Measurements from ENCODE around the gene GPHN. TPM values are rescaled to one million over a fixed set of nuclear protein-coding genes. Genes with fewer than 3 reads are reported as not detected.

Gene GPHN
- total RNA-seq, 1 experiment from 2014 or later: 18.1 TPM

DNA sequence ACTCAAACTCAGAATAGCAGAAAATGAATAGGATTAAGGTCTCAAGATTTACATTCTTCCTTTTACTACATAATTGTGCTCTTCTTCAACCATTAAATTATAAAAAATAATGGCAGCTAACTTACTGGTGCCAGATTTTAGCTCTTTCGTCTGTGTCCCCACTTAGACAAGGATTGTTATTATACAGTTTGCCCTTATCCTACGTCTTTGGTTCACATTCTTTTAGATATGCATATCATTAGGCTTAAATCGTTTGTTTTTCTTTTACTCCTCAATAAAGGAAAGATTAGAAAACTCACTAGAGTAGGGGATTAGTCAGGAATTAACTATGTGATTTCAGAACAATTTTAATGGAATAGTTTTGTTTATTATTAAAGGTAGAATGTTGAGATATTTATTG lies 551.6 kb downstream of the GPHN start:
- ATAC-seq: no peak
- peaks cover 2% of the 10 kb centered on the region; the same call in 1 of the 2 replicates for H3K27me3 Mint-ChIP-seq (ENCODE audit: low read depth)
- H3K4me3 Mint-ChIP-seq: no peak overlapping the region
- no peak for TF ChIP-seq ZNF138 (CRISPR knock-in tag; conservative IDR thresholded peaks at IDR 0.05)
- TF ChIP-seq, protein P1, sequence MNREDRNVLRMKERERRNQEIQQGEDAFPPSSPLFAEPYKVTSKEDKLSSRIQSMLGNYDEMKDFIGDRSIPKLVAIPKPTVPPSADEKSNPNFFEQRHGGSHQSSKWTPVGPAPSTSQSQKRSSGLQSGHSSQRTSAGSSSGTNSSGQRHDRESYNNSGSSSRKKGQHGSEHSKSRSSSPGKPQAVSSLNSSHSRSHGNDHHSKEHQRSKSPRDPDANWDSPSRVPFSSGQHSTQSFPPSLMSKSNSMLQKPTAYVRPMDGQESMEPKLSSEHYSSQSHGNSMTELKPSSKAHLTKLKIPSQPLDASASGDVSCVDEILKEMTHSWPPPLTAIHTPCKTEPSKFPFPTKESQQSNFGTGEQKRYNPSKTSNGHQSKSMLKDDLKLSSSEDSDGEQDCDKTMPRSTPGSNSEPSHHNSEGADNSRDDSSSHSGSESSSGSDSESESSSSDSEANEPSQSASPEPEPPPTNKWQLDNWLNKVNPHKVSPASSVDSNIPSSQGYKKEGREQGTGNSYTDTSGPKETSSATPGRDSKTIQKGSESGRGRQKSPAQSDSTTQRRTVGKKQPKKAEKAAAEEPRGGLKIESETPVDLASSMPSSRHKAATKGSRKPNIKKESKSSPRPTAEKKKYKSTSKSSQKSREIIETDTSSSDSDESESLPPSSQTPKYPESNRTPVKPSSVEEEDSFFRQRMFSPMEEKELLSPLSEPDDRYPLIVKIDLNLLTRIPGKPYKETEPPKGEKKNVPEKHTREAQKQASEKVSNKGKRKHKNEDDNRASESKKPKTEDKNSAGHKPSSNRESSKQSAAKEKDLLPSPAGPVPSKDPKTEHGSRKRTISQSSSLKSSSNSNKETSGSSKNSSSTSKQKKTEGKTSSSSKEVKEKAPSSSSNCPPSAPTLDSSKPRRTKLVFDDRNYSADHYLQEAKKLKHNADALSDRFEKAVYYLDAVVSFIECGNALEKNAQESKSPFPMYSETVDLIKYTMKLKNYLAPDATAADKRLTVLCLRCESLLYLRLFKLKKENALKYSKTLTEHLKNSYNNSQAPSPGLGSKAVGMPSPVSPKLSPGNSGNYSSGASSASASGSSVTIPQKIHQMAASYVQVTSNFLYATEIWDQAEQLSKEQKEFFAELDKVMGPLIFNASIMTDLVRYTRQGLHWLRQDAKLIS (CRISPR knock-in tag; IDR thresholded peaks at IDR 0.05; ENCODE audit: borderline replicate concordance): no peak
- no peak for TF ChIP-seq NFE2L1 (CRISPR knock-in tag; IDR thresholded peaks at IDR 0.05)
- no peak for TF ChIP-seq ZNF219 (CRISPR knock-in tag; IDR thresholded peaks at IDR 0.05; ENCODE audit: borderline replicate concordance)
- no peak for TF ChIP-seq EMX1 (CRISPR knock-in tag; IDR thresholded peaks at IDR 0.05)
- no peak for TF ChIP-seq ZNF532 (CRISPR knock-in tag; IDR thresholded peaks at IDR 0.05; ENCODE audit: borderline replicate concordance)
- TF ChIP-seq, protein P2, sequence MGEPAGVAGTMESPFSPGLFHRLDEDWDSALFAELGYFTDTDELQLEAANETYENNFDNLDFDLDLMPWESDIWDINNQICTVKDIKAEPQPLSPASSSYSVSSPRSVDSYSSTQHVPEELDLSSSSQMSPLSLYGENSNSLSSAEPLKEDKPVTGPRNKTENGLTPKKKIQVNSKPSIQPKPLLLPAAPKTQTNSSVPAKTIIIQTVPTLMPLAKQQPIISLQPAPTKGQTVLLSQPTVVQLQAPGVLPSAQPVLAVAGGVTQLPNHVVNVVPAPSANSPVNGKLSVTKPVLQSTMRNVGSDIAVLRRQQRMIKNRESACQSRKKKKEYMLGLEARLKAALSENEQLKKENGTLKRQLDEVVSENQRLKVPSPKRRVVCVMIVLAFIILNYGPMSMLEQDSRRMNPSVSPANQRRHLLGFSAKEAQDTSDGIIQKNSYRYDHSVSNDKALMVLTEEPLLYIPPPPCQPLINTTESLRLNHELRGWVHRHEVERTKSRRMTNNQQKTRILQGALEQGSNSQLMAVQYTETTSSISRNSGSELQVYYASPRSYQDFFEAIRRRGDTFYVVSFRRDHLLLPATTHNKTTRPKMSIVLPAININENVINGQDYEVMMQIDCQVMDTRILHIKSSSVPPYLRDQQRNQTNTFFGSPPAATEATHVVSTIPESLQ (CRISPR knock-in tag; IDR thresholded peaks at IDR 0.05): no peak
- no peak for TF ChIP-seq GTF2I (CRISPR knock-in tag; conservative IDR thresholded peaks at IDR 0.05)
- TF ChIP-seq CTCF (IDR thresholded peaks at IDR 0.05): no peak
- H3K4me1 Mint-ChIP-seq: no peaks in the 10 kb centered on the region
- DNase-seq (ENCODE audit: low spot score): no peak
- POLR2A ChIA-PET: no interaction called here
- no peak overlapping the region for H3K27ac Mint-ChIP-seq
- H3K36me3 Mint-ChIP-seq: peaks cover 33% of the 10 kb centered on the region
- peaks cover 34% of the 10 kb centered on the region for H3K9me3 Mint-ChIP-seq
- CTCF ChIA-PET: no interaction called here

- H3K36me3 Mint-ChIP-seq: peaks cover 23% of the 10 kb centered on the region
- peaks cover 25% of the 10 kb centered on the region for H3K9me3 Mint-ChIP-seq
- DNase-seq (ENCODE audit: low spot score) (no peak), ATAC-seq (no peak)
- POLR2A ChIA-PET: no interaction called here
- peaks cover 2% of the 10 kb centered on the region; the same call in 1 of the 2 replicates for H3K27me3 Mint-ChIP-seq (ENCODE audit: low read depth)
- no peak overlapping the region for H3K4me3 Mint-ChIP-seq
- H3K27ac Mint-ChIP-seq: no peak overlapping the region
- CTCF ChIA-PET: no interaction called here
- no peaks in the 10 kb centered on the region for H3K4me1 Mint-ChIP-seq
- TF ChIP-seq FOXK1 (CRISPR knock-in tag; IDR thresholded peaks at IDR 0.05) (no peak), ZNF425 (CRISPR knock-in tag; conservative IDR thresholded peaks at IDR 0.05) (no peak), NR2C2 (CRISPR knock-in tag; IDR thresholded peaks at IDR 0.05) (no peak)
- TF ChIP-seq, protein P1 (CRISPR knock-in tag; IDR thresholded peaks at IDR 0.05; ENCODE audit: borderline replicate concordance): no peak
Observed at GRCh38 chr14:67060546-67060945, 552.6 kb downstream of the GPHN start.
